22Rv1 (cell line): ENCODE data around the gene ZGLP1.

ENCODE experiments used
- H3K27ac ChIP-seq: fragments of 450-650 bp; 2 replicates; pipeline ENCODE4 v1.5.1; 2017
- CTCF ChIP-seq: fragments of 450-650 bp; IDR thresholded peaks from 2 replicates; pipeline ENCODE4 v1.5.1; 2017; ENCODE audit warnings: mild to moderate bottlenecking
- ZFX ChIP-seq: fragments of 450-650 bp; IDR thresholded peaks from 2 replicates; pipeline ENCODE4 v1.6.1; 2017; ENCODE audit warnings: antibody characterized with exemption, borderline replicate concordance

ZGLP1 gene

GRCh38 chr19:10321874-10322835 is 12.5 kb upstream of the ZGLP1 start:
- no peak for TF ChIP-seq ZFX
- no peak for TF ChIP-seq CTCF

GRCh38 chr19:10321417-10321797 is 11.8 kb upstream of the ZGLP1 start:
- H3K27ac ChIP-seq = no peak overlapping the region
- TF ChIP-seq CTCF = no peak
- no peak for TF ChIP-seq ZFX

More at GRCh38 chr19:10321874-10322835, 12.5 kb upstream of the ZGLP1 start:
- H3K27ac ChIP-seq = no peak overlapping the region

GRCh38 chr19:10320602-10321416 is 11.2 kb upstream of the ZGLP1 start:
- TF ChIP-seq CTCF (no peak), ZFX (no peak)
- no peak overlapping the region for H3K27ac ChIP-seq

GRCh38 chr19:10318807-10319682 is 9.4 kb upstream of the ZGLP1 start:
- no peak for TF ChIP-seq ZFX

GRCh38 chr19:10317857-10318462 is 8.3 kb upstream of the ZGLP1 start:
- H3K27ac ChIP-seq = no peak overlapping the region

More at GRCh38 chr19:10318807-10319682, 9.4 kb upstream of the ZGLP1 start:
- no peak overlapping the region for H3K27ac ChIP-seq

GRCh38 chr19:10317045-10317856 is 7.6 kb upstream of the ZGLP1 start:
- H3K27ac ChIP-seq = peak overlapping the region; percentile 80
- TF ChIP-seq CTCF = no peak

More at GRCh38 chr19:10317857-10318462, 8.3 kb upstream of the ZGLP1 start:
- TF ChIP-seq ZFX (no peak), CTCF (no peak)
